ENCODE data around the gene MGAT4B.
A peak's percentile ranks its signal among the peaks of the same experiment; 100 is the strongest.

The MGAT4B gene

GRCh38 chr5:179766726-179767455 lies 39.8 kb downstream of the MGAT4B start:
- H3K4me3 Mint-ChIP-seq = no peak overlapping the region
- H3K27ac Mint-ChIP-seq = no peak overlapping the region
- H3K36me3 Mint-ChIP-seq (ENCODE audit: low read depth) = peaks cover 26% of the 10 kb centered on the region
- H3K4me1 Mint-ChIP-seq (ENCODE audit: low read depth) = peaks cover 20% of the 10 kb centered on the region
- H3K9me3 Mint-ChIP-seq = no peaks in the 10 kb centered on the region
- H3K27me3 Mint-ChIP-seq (ENCODE audit: low read depth) = no peaks in the 10 kb centered on the region

GRCh38 chr5:179766021-179766725 lies 40.5 kb downstream of the MGAT4B start:
- peaks cover 21% of the 10 kb centered on the region for H3K36me3 Mint-ChIP-seq (ENCODE audit: low read depth)
- H3K27me3 Mint-ChIP-seq (ENCODE audit: low read depth) = no peaks in the 10 kb centered on the region
- H3K9me3 Mint-ChIP-seq = no peaks in the 10 kb centered on the region
- H3K4me3 Mint-ChIP-seq = no peak overlapping the region
- peaks cover 25% of the 10 kb centered on the region for H3K4me1 Mint-ChIP-seq (ENCODE audit: low read depth)
- H3K27ac Mint-ChIP-seq = no peak overlapping the region

GRCh38 chr5:179765400-179765799 lies 41.3 kb downstream of the MGAT4B start:
- Mint-ChIP-seq H3K9me3 (no peaks in the 10 kb centered on the region), H3K27me3 (ENCODE audit: low read depth) (no peaks in the 10 kb centered on the region), H3K27ac (peak overlapping the region; percentile 45), H3K4me3 (no peak overlapping the region), H3K4me1 (ENCODE audit: low read depth) (peaks cover 27% of the 10 kb centered on the region), H3K36me3 (ENCODE audit: low read depth) (peaks cover 17% of the 10 kb centered on the region)

GRCh38 chr5:179764056-179764455 lies 42.6 kb downstream of the MGAT4B start:
- no peak overlapping the region for H3K4me3 Mint-ChIP-seq
- H3K4me1 Mint-ChIP-seq (ENCODE audit: low read depth) = peaks cover 40% of the 10 kb centered on the region
- H3K27me3 Mint-ChIP-seq (ENCODE audit: low read depth) = no peaks in the 10 kb centered on the region
- no peak overlapping the region for H3K27ac Mint-ChIP-seq
- H3K36me3 Mint-ChIP-seq (ENCODE audit: low read depth) = peaks cover 12% of the 10 kb centered on the region
- H3K9me3 Mint-ChIP-seq = no peaks in the 10 kb centered on the region

- Mint-ChIP-seq H3K27ac (no peak overlapping the region), H3K4me1 (ENCODE audit: low read depth) (peaks cover 40% of the 10 kb centered on the region), H3K4me3 (no peak overlapping the region), H3K36me3 (ENCODE audit: low read depth) (peaks cover 10% of the 10 kb centered on the region), H3K9me3 (no peaks in the 10 kb centered on the region), H3K27me3 (ENCODE audit: low read depth) (no peaks in the 10 kb centered on the region)
Observed at GRCh38 chr5:179763215-179763945, 43.3 kb downstream of the MGAT4B start.

GRCh38 chr5:179762781-179763176 lies 43.9 kb downstream of the MGAT4B start:
- H3K4me3 Mint-ChIP-seq = no peak overlapping the region
- peaks cover 40% of the 10 kb centered on the region for H3K4me1 Mint-ChIP-seq (ENCODE audit: low read depth)
- no peaks in the 10 kb centered on the region for H3K27me3 Mint-ChIP-seq (ENCODE audit: low read depth)
- H3K9me3 Mint-ChIP-seq = no peaks in the 10 kb centered on the region
- peak overlapping the region; percentile 52 for H3K27ac Mint-ChIP-seq
- H3K36me3 Mint-ChIP-seq (ENCODE audit: low read depth) = peaks cover 9% of the 10 kb centered on the region

- peaks cover 9% of the 10 kb centered on the region for H3K36me3 Mint-ChIP-seq (ENCODE audit: low read depth)
- H3K9me3 Mint-ChIP-seq = no peaks in the 10 kb centered on the region
- H3K27ac Mint-ChIP-seq = peak overlapping the region; percentile 60
- H3K4me1 Mint-ChIP-seq (ENCODE audit: low read depth) = peaks cover 40% of the 10 kb centered on the region
- peak overlapping the region; percentile 18 for H3K4me3 Mint-ChIP-seq
- H3K27me3 Mint-ChIP-seq (ENCODE audit: low read depth) = no peaks in the 10 kb centered on the region
Observed at GRCh38 chr5:179762079-179762780, 44.4 kb downstream of the MGAT4B start.

- H3K27me3 Mint-ChIP-seq (ENCODE audit: low read depth) = no peaks in the 10 kb centered on the region
- peaks cover 3% of the 10 kb centered on the region for H3K36me3 Mint-ChIP-seq (ENCODE audit: low read depth)
- peaks cover 41% of the 10 kb centered on the region for H3K4me1 Mint-ChIP-seq (ENCODE audit: low read depth)
- H3K9me3 Mint-ChIP-seq = no peaks in the 10 kb centered on the region
- H3K27ac Mint-ChIP-seq = peak overlapping the region; percentile 57
- H3K4me3 Mint-ChIP-seq = no peak overlapping the region
Observed at GRCh38 chr5:179759581-179760551, 46.8 kb downstream of the MGAT4B start.

GRCh38 chr5:179758955-179759354 lies 47.7 kb downstream of the MGAT4B start:
- H3K27me3 Mint-ChIP-seq (ENCODE audit: low read depth) = no peaks in the 10 kb centered on the region
- no peak overlapping the region for H3K4me3 Mint-ChIP-seq
- no peaks in the 10 kb centered on the region for H3K9me3 Mint-ChIP-seq
- no peak overlapping the region for H3K27ac Mint-ChIP-seq
- H3K36me3 Mint-ChIP-seq (ENCODE audit: low read depth) = peaks cover 3% of the 10 kb centered on the region
- H3K4me1 Mint-ChIP-seq (ENCODE audit: low read depth) = peaks cover 49% of the 10 kb centered on the region

- H3K27me3 Mint-ChIP-seq (ENCODE audit: low read depth) = no peaks in the 10 kb centered on the region
- no peak overlapping the region for H3K4me3 Mint-ChIP-seq
- H3K9me3 Mint-ChIP-seq = no peaks in the 10 kb centered on the region
- peak overlapping the region; percentile 4 for H3K27ac Mint-ChIP-seq
- H3K36me3 Mint-ChIP-seq (ENCODE audit: low read depth) = peaks cover 7% of the 10 kb centered on the region
- H3K4me1 Mint-ChIP-seq (ENCODE audit: low read depth) = peaks cover 29% of the 10 kb centered on the region
Observed at GRCh38 chr5:179755022-179755421, 51.6 kb downstream of the MGAT4B start.

- Mint-ChIP-seq H3K36me3 (ENCODE audit: low read depth) (peaks cover 8% of the 10 kb centered on the region), H3K4me3 (no peak overlapping the region), H3K4me1 (ENCODE audit: low read depth) (peaks cover 23% of the 10 kb centered on the region), H3K27ac (no peak overlapping the region), H3K9me3 (no peaks in the 10 kb centered on the region), H3K27me3 (ENCODE audit: low read depth) (no peaks in the 10 kb centered on the region)
Observed at GRCh38 chr5:179753971-179754370, 52.7 kb downstream of the MGAT4B start.

- Mint-ChIP-seq H3K27ac (no peak overlapping the region), H3K27me3 (ENCODE audit: low read depth) (no peaks in the 10 kb centered on the region), H3K36me3 (ENCODE audit: low read depth) (peaks cover 13% of the 10 kb centered on the region), H3K4me1 (ENCODE audit: low read depth) (peaks cover 22% of the 10 kb centered on the region), H3K4me3 (no peak overlapping the region), H3K9me3 (no peaks in the 10 kb centered on the region)
Observed at GRCh38 chr5:179749857-179750508, 56.7 kb downstream of the MGAT4B start.

- Mint-ChIP-seq H3K9me3 (no peaks in the 10 kb centered on the region), H3K4me3 (no peak overlapping the region), H3K36me3 (ENCODE audit: low read depth) (peaks cover 10% of the 10 kb centered on the region), H3K4me1 (ENCODE audit: low read depth) (peaks cover 8% of the 10 kb centered on the region), H3K27ac (no peak overlapping the region), H3K27me3 (ENCODE audit: low read depth) (no peaks in the 10 kb centered on the region)
Observed at GRCh38 chr5:179747811-179748210, 58.9 kb downstream of the MGAT4B start.

Measured in T-helper 1 cell treated with Interleukin-12 subunit alpha and Interleukin-12 subunit beta and Interleukin-4 antibody, amounts not matched to agents 30 μg/mL and 1 μg/mL, for 36 hours (primary cell).